GM12878 (cell line): ENCODE results near the gene SHISA9. TPM values are rescaled to one million over a fixed set of nuclear protein-coding genes. Genes with fewer than 3 reads are reported as not detected.

Experiments used
- ATAC-seq: fragments of 200-7000 bp; cut with Tn5 transposase; 3 replicates; pipeline ENCODE4 v1.9.1; 2020; ENCODE audit warnings: mild to moderate bottlenecking, moderate library complexity
- BruUV-seq: library from RNA; stranded (reverse); fragments of 400-500 nt; replicated peaks from 2 replicates; lab custom pipeline; 2021; lab: Mats Ljungman, UMichigan
- CTCF ChIA-PET: fragments of 300-600 bp; sonication (Branson Sonifier 250); formaldehyde crosslinking; extraction: SDS; loops from one replicate; lab custom pipeline; 2021; ENCODE audit warnings: inconsistent platforms; lab: Yijun Ruan, JAX
- POLR2A ChIA-PET: fragments of 350-600 bp; formaldehyde crosslinking; extraction: SDS; loops from one replicate; lab custom pipeline; 2021; ENCODE audit warnings: inconsistent platforms; lab: Charles Lee
- RAD21 ChIA-PET: fragments of 300-600 bp; sonication (Branson Sonifier 250); formaldehyde crosslinking; loops from one replicate; lab custom pipeline; 2023; ENCODE audit warnings: antibody characterized with exemption; ENCODE audit not compliant: unreplicated experiment; lab: Charles Lee
- SMC1A ChIA-PET: fragments of 300-600 bp; sonication (Branson Sonifier 250); formaldehyde crosslinking; loops from one replicate; lab custom pipeline; 2023; ENCODE audit not compliant: unreplicated experiment, uncharacterized antibody; lab: Charles Lee
- DNase-seq: peaks from one replicate; pipeline ENCODE4 v3.0.0-alpha.2; 2011; ENCODE audit warnings: low read depth, low spot score
- FAIRE-seq: peaks from 3 replicates; lab custom pipeline; 2011; peaks lifted over from hg19 to GRCh38; lab: Jason Lieb, UNC
- H2AFZ ChIP-seq: 2 replicates; pipeline ENCODE4 v1.6.0; 2011; ENCODE audit warnings: low read depth, low read length, control low read depth; ENCODE audit not compliant: control insufficient read depth
- H3K27ac ChIP-seq: 2 replicates; pipeline ENCODE4 v1.5.1; 2011; ENCODE audit warnings: control low read depth; ENCODE audit not compliant: control insufficient read depth, insufficient read depth
- H3K27me3 ChIP-seq, 2 experiments: replicated peaks in 1 of 2; 2 replicates each; pipeline versions ENCODE4 v1.6.0 to v1.6.1; 2011; ENCODE audit warnings: low read length in 1 of 2; ENCODE audit not compliant: control insufficient read depth in 2 of 2, insufficient read depth in 2 of 2
- H3K36me3 ChIP-seq, 2 experiments: 2 replicates each; pipeline ENCODE4 v1.5.1; 2011; ENCODE audit warnings: low read length in 1 of 2; ENCODE audit not compliant: control insufficient read depth in 2 of 2, insufficient read depth in 2 of 2
- H3K4me1 ChIP-seq: 2 replicates; pipeline ENCODE4 v1.6.1; 2011; ENCODE audit warnings: mild to moderate bottlenecking, low read length, moderate library complexity, mixed read lengths; ENCODE audit not compliant: control insufficient read depth, insufficient read depth
- H3K4me2 ChIP-seq: 2 replicates; pipeline ENCODE4 v1.6.0; 2011; ENCODE audit warnings: control low read depth; ENCODE audit not compliant: control insufficient read depth, insufficient read depth
- H3K4me3 ChIP-seq: fragments of 200-600 bp; sonication (generic); 2 replicates; pipeline ENCODE4 v1.5.1; 2016
- H3K79me2 ChIP-seq: 2 replicates; pipeline ENCODE4 v1.6.0; 2011; ENCODE audit warnings: low read length; ENCODE audit not compliant: control insufficient read depth, insufficient read depth
- H3K9ac ChIP-seq: 2 replicates; pipeline ENCODE4 v1.8.0; 2011; ENCODE audit warnings: low read length, control low read depth, mixed read lengths; ENCODE audit not compliant: control insufficient read depth, insufficient read depth
- H3K9me3 ChIP-seq: replicated peaks from 3 replicates; pipeline ENCODE4 v1.5.1; 2011; ENCODE audit warnings: mild to moderate bottlenecking, low read length; ENCODE audit not compliant: control insufficient read depth, insufficient read depth
- H4K20me1 ChIP-seq: 2 replicates; pipeline ENCODE4 v1.6.0; 2011; ENCODE audit not compliant: control insufficient read depth, insufficient read depth
- IKZF2 ChIP-seq, 2 experiments: fragments of 450-650 bp; IDR thresholded peaks; 2 replicates each; pipeline ENCODE4 v1.6.1; 2017; ENCODE audit warnings: mild to moderate bottlenecking in 2 of 2, moderate library complexity in 2 of 2
- MXI1 ChIP-seq: fragments of 150-350 bp; IDR thresholded peaks from 2 replicates; pipeline ENCODE4 v1.6.1; 2011; ENCODE audit warnings: low read depth, mild to moderate bottlenecking, inconsistent platforms, low read length, improper control_type of control experiment
- NRF1 ChIP-seq: conservative IDR thresholded peaks from 2 replicates; pipeline ENCODE4 v1.6.1; 2011; ENCODE audit warnings: mild to moderate bottlenecking, low read depth, low read length, improper control_type of control experiment
- STAT3 ChIP-seq: IDR thresholded peaks from 2 replicates; pipeline ENCODE4 v1.6.1; 2011; ENCODE audit warnings: low read depth, low read length, improper control_type of control experiment
- TCF12 ChIP-seq: IDR thresholded peaks from 2 replicates; pipeline ENCODE4 v1.6.1; 2011; ENCODE audit warnings: low read depth, mild to moderate bottlenecking, low read length
- WGBS: methylation state at CpG from one replicate; pipeline ENCODE4 v1.1.6; 2016; ENCODE audit warnings: low lambda C conversion rate; ENCODE audit not compliant: insufficient replicate concordance, insufficient coverage; ENCODE audit errors: missing lambda C conversion rate; 5-methylcytosine and 5-hydroxymethylcytosine counted together
- in situ Hi-C: fragments of 300-500 bp; cut with MboI; formaldehyde crosslinking; loops from 9 replicates; pipeline ENCODE4 v1.14.3; 2018; ENCODE audit warnings: mixed read lengths
- intact Hi-C: fragments of 100-400 bp; cut with micrococcal nuclease; formaldehyde crosslinking; loops from one replicate; pipeline ENCODE4 v1.14.2; 2022; ENCODE audit not compliant: unreplicated experiment
- polyA plus RNA-seq, 11 experiments: library from polyadenylated mRNA; depleted of rRNA in 4 of 11; unstranded in 6 of 11; stranded (reverse) in 5 of 11; fragments of >200 nt; fragmentation: Nextera tagmentation in 4 of 11; fragmentation: Illumina TruSeq in 1 of 11; extraction: Ambion mirVana in 4 of 11; extraction: Trizol in 1 of 11; gene quantifications; 1 replicate in 1 of 11; 2 replicates in 10 of 11; pipeline versions ENCODE4 v1.2.1 to v1.2.3, GENCODE V29; 2011 to 2016; ENCODE audit warnings: inconsistent platforms in 2 of 11, missing spikeins in 2 of 11, low read depth in 1 of 11
- total RNA-seq, 4 experiments: library from RNA; depleted of rRNA in 3 of 4; stranded (reverse); fragments of >200 nt in 3 of 4; fragmentation: Illumina TruSeq in 1 of 4; extraction: Trizol in 1 of 4; gene quantifications; 2 replicates each; pipeline versions ENCODE4 v1.2.1 to v1.2.3, GENCODE V29; 2013 to 2021
- TF ChIP-seq, protein P1 (sequence below): IDR thresholded peaks from 2 replicates; pipeline ENCODE4 v1.6.1; 2012; ENCODE audit warnings: improper control_type of control experiment, low read depth, low read length; ENCODE audit not compliant: insufficient replicate concordance
- TF ChIP-seq, protein P2 (sequence below): fragments of 450-650 bp; formaldehyde crosslinking; IDR thresholded peaks from 2 replicates; pipeline ENCODE4 v1.4.0; 2022; ENCODE audit warnings: mild to moderate bottlenecking, moderate library complexity
- TF ChIP-seq, protein P3 (sequence below): fragments of 150-350 bp; IDR thresholded peaks from 2 replicates; pipeline ENCODE4 v1.6.1; 2014; ENCODE audit warnings: mild to moderate bottlenecking, low read depth, low read length

SHISA9 gene
- total and polyA plus RNA-seq, 10 of the 15 experiments (the other 5 are each of a cell fraction or from before 2014, with no cell fraction given) = 0.03 to 25.5 (median 0.07) TPM

GRCh38 chr16:13168091-13168572 is 266.7 kb downstream of the SHISA9 start (continued):
- TF ChIP-seq, protein P1, sequence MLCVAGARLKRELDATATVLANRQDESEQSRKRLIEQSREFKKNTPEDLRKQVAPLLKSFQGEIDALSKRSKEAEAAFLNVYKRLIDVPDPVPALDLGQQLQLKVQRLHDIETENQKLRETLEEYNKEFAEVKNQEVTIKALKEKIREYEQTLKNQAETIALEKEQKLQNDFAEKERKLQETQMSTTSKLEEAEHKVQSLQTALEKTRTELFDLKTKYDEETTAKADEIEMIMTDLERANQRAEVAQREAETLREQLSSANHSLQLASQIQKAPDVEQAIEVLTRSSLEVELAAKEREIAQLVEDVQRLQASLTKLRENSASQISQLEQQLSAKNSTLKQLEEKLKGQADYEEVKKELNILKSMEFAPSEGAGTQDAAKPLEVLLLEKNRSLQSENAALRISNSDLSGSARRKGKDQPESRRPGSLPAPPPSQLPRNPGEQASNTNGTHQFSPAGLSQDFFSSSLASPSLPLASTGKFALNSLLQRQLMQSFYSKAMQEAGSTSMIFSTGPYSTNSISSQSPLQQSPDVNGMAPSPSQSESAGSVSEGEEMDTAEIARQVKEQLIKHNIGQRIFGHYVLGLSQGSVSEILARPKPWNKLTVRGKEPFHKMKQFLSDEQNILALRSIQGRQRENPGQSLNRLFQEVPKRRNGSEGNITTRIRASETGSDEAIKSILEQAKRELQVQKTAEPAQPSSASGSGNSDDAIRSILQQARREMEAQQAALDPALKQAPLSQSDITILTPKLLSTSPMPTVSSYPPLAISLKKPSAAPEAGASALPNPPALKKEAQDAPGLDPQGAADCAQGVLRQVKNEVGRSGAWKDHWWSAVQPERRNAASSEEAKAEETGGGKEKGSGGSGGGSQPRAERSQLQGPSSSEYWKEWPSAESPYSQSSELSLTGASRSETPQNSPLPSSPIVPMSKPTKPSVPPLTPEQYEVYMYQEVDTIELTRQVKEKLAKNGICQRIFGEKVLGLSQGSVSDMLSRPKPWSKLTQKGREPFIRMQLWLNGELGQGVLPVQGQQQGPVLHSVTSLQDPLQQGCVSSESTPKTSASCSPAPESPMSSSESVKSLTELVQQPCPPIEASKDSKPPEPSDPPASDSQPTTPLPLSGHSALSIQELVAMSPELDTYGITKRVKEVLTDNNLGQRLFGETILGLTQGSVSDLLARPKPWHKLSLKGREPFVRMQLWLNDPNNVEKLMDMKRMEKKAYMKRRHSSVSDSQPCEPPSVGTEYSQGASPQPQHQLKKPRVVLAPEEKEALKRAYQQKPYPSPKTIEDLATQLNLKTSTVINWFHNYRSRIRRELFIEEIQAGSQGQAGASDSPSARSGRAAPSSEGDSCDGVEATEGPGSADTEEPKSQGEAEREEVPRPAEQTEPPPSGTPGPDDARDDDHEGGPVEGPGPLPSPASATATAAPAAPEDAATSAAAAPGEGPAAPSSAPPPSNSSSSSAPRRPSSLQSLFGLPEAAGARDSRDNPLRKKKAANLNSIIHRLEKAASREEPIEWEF = no peak

DNA sequence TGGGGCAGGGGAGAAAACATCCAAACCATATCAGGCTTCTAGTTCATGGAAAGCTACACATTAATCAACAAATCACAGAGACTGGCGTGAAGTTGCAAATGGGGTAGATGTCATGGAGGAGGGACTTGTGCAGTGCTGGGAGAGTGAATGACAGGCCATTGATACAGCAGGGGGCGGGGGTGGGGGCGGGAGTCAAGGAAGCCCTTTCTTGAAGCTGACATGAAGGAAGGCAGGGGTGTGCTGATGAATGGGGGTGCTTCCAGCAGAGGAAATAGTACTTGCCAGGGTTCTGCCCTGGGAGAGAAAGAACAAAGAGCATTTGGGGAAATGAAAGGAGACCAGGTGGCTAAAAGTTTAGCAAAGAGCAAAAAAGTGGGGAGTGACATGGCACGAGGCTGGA is 269.9 kb downstream of the SHISA9 start:
- DNase-seq = no peak
- no peaks in the 10 kb centered on the region for H3K36me3 ChIP-seq
- no peak overlapping the region for H3K4me2 ChIP-seq
- POLR2A ChIA-PET = no interaction called here
- SMC1A ChIA-PET = interaction anchor here (1.4 kb wide), 1 partner anchor 16 kb away, joined by 3 read pairs; no protein-coding TSS in a partner anchor
- H2AFZ ChIP-seq = no peak overlapping the region
- no peak overlapping the region for H3K27ac ChIP-seq
- intact Hi-C loops = no loop called here
- no TSS peak for BruUV-seq
- no peaks in the 10 kb centered on the region for H4K20me1 ChIP-seq
- CTCF ChIA-PET = no interaction called here
- no peaks in the 10 kb centered on the region for H3K4me1 ChIP-seq
- in situ Hi-C loops = no loop called here
- no peak for ATAC-seq
- RAD21 ChIA-PET = no interaction called here
- H3K9ac ChIP-seq = no peak overlapping the region
- FAIRE-seq = no peak
- no peaks in the 10 kb centered on the region for H3K27me3 ChIP-seq
- H3K9me3 ChIP-seq = no peaks in the 10 kb centered on the region; the same call in 2 of the 3 replicates
- no peak overlapping the region for H3K4me3 ChIP-seq
- H3K79me2 ChIP-seq = no peaks in the 10 kb centered on the region
- WGBS = 45% methylated on average over 4 of the region's 4 CpGs
- no peak for TF ChIP-seq MXI1
- TF ChIP-seq IKZF2 (IDR thresholded peaks at IDR 0.05) = peak in 1 of 2 experiments; percentile 10; a peak in 2 of 4 replicates
- no peak for TF ChIP-seq STAT3
- TF ChIP-seq, protein P2, sequence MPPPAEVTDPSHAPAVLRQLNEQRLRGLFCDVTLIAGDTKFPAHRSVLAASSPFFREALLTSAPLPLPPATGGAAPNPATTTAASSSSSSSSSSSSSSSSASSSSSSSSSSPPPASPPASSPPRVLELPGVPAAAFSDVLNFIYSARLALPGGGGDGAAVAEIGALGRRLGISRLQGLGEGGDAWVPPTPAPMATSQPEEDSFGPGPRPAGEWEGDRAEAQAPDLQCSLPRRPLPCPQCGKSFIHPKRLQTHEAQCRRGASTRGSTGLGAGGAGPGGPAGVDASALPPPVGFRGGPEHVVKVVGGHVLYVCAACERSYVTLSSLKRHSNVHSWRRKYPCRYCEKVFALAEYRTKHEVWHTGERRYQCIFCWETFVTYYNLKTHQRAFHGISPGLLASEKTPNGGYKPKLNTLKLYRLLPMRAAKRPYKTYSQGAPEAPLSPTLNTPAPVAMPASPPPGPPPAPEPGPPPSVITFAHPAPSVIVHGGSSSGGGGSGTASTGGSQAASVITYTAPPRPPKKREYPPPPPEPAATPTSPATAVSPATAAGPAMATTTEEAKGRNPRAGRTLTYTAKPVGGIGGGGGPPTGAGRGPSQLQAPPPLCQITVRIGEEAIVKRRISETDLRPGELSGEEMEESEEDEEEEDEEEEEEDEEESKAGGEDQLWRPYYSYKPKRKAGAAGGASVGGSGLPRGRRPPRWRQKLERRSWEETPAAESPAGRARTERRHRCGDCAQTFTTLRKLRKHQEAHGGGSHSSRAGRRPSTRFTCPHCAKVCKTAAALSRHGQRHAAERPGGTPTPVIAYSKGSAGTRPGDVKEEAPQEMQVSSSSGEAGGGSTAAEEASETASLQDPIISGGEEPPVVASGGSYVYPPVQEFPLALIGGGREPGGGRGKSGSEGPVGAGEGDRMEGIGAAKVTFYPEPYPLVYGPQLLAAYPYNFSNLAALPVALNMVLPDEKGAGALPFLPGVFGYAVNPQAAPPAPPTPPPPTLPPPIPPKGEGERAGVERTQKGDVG = no peak
- TF ChIP-seq NRF1 = no peak
- TF ChIP-seq, protein P3, sequence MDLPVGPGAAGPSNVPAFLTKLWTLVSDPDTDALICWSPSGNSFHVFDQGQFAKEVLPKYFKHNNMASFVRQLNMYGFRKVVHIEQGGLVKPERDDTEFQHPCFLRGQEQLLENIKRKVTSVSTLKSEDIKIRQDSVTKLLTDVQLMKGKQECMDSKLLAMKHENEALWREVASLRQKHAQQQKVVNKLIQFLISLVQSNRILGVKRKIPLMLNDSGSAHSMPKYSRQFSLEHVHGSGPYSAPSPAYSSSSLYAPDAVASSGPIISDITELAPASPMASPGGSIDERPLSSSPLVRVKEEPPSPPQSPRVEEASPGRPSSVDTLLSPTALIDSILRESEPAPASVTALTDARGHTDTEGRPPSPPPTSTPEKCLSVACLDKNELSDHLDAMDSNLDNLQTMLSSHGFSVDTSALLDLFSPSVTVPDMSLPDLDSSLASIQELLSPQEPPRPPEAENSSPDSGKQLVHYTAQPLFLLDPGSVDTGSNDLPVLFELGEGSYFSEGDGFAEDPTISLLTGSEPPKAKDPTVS = no peak
- no peak for TF ChIP-seq TCF12
